C4-2B (cell line): ENCODE results near the gene SRMS.

Source experiments
- CTCF ChIP-seq: fragments of 450-650 bp; conservative IDR thresholded peaks from 2 replicates; pipeline ENCODE4 v1.5.1; 2017; ENCODE audit warnings: mild to moderate bottlenecking
- ZFX ChIP-seq: fragments of 450-650 bp; IDR thresholded peaks from 2 replicates; pipeline ENCODE4 v1.6.1; 2017

GRCh38 chr20:63562461-63563224 is 15.1 kb upstream of the SRMS start:
- TF ChIP-seq CTCF (no peak), ZFX (no peak)
